Upper lobe of left lung (tissue), 4 donors: ENCODE results near the gene CDK11B.
"Not testable (repeated sequence)": the region's sequence is repeated elsewhere in the genome, so short reads cannot be mapped to it uniquely, and the experiment has no call there.

ENCODE experiments used
- CTCF ChIP-seq, 6 experiments: fragments of 450-650 bp in 4 of 6; fragments of 200-600 bp in 2 of 6; sonication (generic) in 2 of 6; IDR thresholded peaks; one replicate each; pipeline ENCODE4 v1.5.1; 2016 to 2019; ENCODE audit warnings: antibody characterized with exemption in 6 of 6
- EP300 ChIP-seq, 4 donors: sonication (generic); formaldehyde crosslinking; IDR thresholded peaks; one replicate each; pipeline ENCODE4 v1.5.1; 2017; ENCODE audit warnings: antibody characterized with exemption in 4 of 4, control low read depth in 2 of 4

- TF ChIP-seq EP300, CTCF (IDR thresholded peaks at IDR 0.05): not testable (repeated sequence)
These were observed 41.3 kb upstream of the CDK11B start for GRCh38 chr1:1700067-1700466.
